ENCODE data around the gene CAMK2D.

CAMK2D gene

DNA sequence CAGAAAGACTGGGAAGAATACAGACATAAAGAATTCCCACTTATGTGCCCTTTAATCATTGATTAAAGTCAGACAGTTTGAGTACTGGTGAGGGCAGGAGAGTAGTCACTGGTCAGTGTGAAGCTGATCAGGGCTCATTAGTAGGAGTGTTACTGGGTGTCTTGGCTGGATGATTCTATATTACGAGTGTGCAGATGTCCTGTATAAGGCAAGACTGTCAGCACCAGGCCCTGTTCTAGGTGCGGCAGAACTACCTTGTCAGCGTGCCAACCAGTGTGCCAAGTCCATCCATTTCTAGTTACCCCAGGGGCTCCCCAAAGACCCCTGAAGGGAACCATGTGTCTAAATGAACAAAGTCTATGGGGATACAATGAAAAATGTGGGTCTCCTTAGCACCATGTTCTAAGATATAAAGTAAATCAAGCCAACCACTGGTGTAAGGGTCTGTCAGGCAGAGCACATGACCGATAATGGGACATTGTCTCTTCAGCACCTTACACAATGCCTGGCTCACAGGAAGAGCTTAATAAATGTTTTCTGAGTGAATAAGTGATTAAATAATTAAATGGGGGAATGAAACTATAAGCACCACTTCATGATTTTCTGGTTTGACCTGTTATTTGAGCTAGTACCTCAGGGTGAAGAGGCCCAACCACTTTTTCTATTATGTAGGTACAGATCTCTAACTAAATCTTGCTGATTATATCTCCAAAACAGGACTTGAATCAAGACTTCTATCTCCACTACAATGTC lies 205.0 kb downstream of the CAMK2D start:
- no peak for DNase-seq

DNA sequence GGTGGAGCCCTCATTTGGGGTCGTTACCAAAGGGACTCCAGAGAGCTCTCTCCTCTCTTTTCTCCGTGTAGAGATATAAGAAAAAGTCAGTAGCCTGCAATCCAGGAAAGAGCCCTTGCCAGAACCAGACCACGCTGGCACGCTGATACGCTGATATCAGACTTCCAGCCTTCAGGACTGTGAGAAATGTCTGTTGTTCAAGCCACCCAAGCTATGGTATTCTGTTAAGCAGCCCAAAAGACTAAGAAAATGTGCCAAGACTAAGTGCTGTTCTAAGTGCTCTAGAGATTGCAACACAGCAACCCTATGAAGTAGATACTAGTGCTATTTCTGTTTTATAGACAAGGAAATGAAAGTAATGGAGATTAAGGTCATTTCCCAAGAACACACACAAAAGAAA lies 205.7 kb downstream of the CAMK2D start:
- no peak for DNase-seq

DNA sequence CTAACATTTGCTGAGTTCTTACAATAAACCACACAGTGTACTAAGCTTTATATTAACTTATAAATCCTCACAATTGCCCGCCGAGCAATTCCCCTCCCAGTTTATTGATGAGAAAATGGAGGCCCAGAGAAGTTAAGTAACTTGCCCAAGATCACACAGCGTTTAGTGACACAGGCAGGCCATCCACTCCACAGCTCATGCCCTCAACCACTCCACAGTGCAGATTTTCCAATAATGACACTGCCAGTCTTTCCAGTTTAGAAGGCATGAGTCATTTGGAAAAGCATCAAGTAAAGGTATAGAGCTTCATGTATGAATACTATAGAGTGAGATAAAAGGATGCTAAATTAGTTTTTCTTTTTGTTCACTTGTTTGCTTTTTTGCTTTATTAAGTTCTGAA lies 208.5 kb downstream of the CAMK2D start:
- no peak for DNase-seq

DNA sequence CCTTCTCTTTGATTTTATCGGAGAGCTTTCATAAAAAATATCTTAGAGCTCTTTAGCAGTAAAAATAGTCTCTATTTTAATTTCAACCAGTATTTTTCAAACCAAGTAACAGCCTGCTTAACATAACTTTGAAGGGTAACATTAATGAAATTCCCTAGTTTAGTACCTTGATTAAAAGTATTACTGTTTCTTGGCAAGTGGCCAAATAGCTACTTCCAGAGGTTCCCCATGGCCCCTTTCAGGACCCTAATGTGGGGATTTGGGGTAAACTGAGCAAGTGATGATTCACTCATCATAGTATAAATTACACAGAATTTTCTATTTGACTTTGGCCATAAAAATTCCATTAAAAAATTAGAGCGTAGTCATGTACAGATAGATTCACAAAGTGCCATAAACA lies 211.0 kb downstream of the CAMK2D start:
- DNase-seq: no peak

DNA sequence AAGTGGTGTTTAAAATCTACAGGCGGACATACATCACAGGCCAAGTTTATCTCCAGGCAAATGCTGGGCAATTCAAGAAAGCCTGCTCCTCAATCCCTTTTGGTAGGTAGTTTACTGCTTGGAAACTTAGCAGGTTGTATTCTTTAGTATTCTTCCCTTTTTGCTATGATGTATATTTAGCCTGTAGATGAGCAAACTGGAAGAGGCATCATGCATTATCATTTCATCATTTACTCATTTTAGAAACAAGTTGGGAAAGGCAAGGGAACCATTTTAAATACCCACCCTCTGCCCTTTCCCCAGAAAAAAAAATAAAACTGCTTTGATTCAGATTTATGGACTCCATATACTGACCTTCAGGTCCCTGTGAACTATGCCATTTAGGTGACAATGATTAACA lies 213.2 kb downstream of the CAMK2D start:
- DNase-seq: no peak

DNA sequence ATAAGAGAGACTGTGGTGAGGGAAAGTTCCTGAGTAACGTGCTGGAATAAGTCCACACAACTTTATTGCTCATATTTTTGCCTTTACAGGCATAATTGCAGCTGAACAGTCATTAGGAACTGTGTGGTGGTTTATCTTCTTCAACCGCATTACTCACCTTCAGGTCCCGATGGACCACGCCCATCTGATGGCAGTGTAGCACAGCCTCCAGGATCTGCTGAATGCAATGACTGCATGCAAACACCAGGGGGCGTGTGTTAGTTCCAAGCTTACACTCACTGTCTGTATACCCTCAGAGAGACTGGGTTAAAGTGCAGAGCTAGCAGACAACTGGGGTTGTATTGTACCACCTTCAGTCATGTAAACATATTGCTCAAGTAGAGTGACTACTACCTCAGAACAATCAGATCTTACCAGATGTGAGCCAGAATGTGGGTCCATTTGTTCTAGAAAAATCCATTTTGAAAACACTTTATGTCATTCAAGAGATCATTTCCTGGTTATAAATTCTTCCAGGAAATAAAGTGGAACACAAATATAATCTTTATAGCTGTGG lies 214.0 kb downstream of the CAMK2D start:
- peak; percentile 1 for DNase-seq

DNA sequence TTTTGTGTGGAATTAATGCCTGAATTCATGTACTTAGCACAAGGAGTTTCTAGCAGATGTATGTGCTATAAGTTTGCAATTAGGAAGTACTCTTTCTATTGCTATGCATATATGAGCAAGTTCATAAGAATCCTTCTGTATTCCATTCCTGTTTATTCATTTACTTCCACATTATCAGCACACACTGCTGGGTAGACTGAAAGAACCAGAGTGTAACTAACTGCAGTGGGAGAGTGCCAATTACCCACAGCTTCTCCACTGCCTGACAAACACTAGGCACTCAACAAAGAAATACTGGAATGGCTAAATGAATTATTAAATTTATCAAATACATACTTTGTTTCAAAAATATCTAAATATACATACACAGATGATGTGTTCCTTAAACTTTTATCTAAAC lies 219.6 kb downstream of the CAMK2D start:
- no peak for DNase-seq

DNA sequence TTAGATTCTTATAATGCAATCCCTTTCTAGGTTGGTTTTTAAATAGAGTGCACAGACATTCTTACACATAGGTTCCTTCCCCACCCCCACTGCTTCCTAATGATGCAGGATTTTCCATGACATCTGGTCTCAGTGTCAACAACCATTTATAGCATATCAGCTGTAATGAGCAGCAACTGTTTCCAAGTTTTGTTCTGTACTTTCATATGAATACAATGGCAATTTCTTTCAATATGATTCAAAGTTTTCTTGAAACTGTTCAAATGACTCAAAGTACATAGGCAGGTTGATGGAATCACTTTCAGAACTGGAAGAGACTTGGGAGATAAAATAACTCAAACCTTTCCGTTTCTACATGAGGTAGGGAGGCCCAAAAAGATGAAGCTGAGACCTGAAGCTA lies 220.7 kb downstream of the CAMK2D start:
- DNase-seq: no peak

DNA sequence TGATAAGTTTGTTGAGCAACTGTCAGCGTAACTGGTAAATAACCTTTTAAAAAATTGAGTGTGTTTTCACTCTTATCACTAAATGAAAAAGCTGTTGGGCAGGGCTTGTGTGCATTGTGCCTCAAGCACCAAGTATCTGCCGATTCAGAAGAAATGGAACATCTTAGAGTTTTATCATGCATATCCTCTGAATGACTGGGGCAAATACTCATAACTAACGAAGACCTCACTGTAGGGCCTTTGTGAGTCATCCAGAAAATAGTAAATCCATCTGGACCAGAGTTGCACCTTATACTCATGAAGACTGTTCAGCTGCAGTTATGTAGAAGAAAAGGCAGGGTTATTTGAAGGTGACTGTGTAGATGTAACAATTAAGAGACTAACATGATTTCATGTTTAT lies 222.1 kb downstream of the CAMK2D start:
- DNase-seq: no peak

DNA sequence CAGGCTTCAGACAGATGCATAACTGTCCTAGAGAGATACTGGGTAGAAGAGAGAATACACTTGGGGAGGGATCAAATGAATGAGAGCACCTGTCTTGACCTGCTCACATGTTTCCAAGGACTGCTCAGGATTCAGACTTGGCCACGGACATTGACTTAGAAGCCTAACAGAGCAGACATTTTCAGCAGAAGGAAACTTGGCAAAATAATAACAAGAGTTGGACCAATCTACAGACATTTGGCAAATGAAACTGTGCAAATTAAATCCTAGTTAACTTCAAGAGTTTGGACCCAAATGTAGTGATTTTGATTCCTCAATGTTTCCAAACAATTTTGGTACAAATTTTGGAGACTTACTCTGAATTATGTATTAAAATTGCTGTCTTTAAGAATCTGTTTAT lies 223.9 kb downstream of the CAMK2D start:
- no peak for DNase-seq

DNA sequence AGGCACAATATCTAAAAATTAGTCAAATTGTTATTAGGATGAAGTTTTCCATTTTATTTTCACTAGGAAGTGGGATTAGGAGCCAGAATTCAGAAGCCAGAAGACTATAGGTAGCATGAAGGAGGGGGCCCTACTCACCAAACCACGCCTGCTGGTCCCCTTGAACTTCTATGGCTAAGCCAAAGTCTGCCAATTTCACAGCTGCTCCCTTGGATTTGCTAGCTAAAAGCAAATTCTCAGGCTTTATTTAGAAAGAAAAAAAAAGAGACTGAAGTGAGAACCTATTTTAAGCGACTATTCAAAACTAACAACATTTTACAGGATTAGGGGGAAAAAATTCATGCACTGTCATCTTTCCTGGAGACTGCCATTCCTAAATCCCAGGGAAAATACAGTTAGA lies 224.3 kb downstream of the CAMK2D start:
- DNase-seq: no peak

DNA sequence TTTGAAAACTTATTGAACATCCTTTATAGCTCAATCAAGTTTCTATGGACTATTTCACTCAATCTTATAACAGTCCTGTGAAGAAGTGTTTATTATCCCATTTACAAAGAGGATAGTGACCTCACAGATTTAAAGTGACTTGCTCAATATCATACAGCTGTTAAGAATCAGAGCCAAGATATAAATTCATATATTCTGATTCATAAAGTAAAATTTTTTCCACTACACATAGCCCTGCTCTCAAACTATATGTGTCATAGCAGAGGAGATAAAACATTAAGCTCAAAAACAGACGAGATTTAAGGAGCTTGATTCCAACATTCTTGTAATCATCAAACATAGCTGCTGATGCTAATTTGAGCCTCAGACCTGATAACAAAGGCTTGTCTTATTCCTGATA lies 226.8 kb downstream of the CAMK2D start:
- no peak for DNase-seq

DNA sequence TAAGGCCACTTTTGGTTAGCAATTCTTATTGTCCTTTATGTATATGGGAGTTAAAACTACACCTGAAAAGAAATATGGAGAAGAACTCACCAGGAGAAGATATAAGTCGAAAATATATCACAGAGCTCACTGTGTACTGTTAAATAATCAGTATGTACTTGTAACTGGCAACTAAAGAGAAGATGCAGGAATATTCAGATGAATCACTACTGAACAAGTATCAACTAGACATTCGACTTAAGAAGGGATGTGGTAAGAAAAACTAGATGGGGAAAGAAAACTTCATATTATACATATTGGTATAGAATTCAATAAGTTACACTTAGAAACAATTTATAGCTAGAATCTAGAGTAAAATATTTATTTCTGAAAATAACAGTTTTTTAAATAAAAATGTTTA lies 230.0 kb downstream of the CAMK2D start:
- no peak for DNase-seq

DNA sequence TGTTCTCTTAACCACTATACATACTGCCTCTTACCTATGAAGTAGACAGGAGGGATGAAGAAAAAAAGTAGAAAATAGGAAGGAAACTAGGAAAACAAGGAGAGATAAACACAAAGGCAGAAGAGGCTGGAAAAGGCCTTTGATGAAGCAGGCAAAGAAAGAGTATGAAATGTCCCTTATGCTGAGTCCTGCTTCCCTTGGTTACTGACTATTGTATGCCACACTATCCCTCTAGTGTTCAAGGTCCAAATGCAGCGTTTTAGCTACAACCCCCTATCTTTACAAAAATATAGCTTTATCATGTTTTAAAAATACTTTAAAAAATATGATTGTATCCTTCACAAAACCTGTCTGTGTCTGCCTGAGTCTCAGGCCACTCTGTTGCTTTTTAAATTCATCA lies 233.1 kb downstream of the CAMK2D start:
- DNase-seq: no peak

DNA sequence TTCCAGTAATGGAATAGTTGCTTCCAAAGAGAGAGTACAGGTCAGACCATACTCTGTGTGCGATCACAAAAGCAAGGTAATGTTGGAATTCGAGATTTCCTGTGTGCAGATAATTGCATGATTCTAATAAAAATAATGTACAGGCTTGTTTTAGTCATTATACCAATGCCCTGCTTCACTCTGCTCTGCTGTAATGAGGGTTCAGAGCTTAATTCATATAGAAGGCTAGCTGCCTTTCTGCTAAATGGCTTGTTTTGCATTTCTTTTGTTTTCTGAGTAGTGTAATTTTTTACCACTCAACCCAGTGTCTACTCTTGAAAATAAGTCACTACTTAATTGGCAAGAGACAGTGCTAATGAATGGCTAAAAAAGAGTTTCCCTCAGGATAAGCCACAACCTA lies 236.0 kb downstream of the CAMK2D start:
- no peak for DNase-seq

DNA sequence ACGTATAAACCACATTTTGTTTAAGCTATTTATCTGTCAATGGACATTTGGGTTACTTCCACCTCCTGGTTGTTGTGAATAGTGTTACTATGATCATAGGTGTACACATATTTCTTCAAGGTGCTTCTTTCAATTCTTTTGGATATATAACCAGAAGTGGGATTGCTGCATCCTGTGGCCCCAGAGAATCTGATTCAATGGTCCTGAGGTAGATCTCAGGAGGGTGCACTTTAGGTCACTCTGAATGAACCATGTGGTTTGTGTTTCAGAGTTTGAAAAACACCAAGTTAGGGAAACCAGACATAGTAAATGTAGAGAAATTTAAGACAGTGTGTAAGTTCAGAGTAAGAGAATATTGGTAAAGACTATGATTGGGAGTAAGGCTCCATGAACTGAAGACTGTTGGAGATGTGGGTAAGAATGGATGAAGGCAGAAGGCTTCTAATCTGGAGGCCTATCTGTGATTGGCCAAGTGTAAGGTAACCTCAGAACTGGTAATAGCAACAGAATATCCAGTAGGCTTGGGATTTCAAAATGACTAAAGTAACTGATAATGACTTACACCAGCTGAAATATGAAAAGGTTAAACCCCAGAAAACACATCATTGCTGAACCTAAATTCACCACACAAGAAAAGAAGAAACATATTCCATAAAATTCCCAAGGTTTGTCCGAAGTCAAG lies 236.9 kb downstream of the CAMK2D start:
- no peak for DNase-seq

DNA sequence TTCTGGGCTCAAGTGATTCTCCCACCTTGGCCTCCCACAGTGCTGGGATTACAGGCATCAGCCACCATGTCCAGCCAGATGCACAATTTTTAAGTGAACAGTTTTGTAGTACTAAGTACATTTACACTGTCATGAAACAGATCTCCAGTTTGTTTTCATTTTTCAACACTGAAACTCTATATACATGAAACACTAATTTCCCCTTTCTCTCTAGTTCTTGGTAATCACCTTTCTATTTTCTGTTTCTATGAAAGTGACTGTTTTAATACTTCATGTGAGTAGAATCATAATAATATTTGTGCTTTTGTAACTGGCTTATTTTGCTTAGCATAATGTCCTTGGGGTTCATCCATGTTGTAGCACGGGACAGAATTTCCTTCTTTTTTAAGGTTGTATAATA lies 237.4 kb downstream of the CAMK2D start:
- DNase-seq: no peak

DNA sequence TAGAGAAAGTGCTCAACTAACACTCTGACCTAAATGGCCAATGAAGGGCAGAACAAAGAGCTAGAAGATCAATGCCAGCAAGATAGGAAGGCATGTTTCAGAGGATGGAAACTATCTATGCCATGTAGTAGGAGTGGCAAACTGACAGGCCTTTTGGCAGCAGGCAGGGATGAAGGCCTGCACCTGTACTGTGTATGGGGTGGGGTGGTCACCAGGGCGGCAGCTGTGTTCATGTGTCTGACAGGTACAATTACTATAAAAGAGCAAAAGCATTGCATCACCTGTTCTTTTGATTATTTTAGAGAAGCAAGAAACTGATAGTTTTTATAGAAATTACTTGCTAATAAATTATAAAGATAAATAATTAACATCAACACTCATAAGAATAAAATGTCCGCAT lies 239.1 kb downstream of the CAMK2D start:
- DNase-seq: no peak

DNA sequence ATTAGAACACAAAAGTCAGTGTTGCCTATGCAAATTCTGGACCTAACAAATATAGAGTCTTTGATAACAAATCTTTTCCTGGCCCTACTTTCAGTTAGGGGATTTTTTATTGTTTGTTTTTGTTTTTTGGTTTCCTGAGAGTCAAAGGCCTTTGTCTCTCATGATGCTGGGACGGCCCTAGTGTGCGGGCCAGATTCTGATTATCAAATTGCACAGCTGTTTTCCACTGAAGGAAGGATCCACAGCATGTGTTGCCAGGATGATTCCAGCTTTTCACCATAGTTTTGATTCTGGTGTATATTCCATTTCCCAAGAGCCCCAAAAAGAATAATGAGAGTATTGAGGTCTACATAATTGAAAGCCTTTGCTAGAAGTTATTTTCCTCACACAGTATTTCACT lies 248.2 kb downstream of the CAMK2D start:
- DNase-seq: no peak

DNA sequence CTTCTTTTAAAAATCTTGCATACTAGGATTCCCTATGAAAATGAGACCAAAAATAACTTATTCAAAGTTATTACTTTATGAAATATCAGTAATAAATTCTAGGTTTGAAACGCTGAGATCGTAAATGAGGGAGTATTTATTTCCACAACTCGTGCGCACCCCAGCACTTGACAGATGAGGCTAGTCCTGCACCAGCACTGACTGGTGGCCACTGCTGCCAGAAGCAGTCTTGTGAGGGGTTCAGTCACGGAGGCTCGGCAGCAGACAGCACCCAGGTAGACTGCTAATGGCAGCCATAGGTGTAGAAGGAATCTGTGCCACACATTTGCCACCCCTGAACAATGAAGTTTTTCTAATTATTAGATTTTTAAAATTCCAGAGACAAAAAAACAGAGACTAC lies 248.7 kb downstream of the CAMK2D start:
- no peak for DNase-seq

DNA sequence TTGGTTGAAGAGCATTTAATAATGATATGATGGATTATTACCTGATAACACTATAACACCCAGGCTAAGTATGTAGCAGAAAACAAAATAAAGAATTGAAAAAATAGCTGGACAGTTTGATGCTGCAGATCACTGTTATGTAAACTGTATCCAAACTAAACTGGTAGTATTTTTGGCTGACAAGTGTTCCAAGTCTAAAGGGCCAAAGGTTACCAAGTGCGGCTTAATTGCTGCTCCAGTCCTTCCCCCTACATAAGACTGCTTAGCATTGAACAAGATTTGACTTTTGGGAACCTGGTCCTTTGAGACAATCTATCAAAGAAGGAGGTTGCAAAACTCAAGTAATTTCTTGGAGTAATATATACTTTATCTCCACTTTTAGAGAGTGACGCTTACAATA lies 249.6 kb downstream of the CAMK2D start:
- no peak for DNase-seq

DNA sequence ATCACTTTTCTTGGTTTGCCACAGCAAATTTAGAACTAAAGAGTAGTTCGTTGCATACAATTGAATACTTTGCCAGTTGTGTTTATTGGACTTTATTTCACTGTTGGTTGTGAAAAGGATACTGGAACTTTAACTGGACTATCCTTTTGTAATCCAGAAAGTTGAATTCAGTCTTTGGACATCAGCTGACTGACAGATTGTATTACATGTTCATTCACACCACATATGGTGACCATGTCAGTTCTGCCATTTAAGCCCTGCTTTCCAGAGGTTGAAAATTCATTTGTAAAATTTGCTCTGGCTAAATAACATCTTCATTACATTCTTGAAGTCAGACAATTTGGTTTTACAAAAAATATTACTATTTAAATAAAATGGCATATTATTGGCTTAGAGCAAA lies 251.7 kb downstream of the CAMK2D start:
- no peak for DNase-seq

DNA sequence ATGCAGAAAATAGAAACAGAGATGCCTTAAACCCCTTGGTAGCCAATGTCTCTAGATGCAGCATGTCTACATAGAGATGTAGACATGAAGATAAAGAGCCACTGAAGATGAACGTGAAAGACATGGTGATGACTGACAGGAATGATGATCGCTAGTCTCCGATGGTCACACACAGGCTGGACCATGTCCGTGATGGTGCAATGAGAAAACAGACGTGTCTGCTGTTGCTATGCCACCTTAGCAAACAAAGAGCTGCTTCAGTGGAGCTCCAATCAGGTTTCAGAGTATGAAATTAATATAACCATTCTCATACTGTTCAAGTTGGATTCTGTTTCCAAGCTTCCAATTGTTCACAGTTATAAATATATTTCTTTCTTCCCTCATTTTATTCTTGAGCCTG lies 256.5 kb downstream of the CAMK2D start:
- no peak for DNase-seq

DNA sequence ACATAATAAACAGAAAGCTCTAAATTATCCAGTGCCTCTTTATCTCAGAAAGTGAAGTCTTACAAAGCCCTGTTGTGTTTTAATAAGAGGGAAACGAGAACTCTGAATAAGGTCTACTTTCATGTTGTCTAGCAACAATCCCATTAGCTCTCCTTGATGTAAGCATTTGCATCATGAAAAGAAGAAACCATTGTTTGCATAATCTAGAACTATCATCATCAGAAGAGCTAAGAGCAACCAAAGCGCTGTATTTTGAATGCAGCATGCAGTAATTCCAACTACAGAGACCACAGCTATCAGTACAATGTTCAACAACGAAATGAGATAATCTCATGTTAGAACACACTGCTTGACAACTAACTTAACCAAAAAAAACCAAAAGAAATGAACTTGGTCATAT lies 257.1 kb downstream of the CAMK2D start:
- no peak for DNase-seq

DNA sequence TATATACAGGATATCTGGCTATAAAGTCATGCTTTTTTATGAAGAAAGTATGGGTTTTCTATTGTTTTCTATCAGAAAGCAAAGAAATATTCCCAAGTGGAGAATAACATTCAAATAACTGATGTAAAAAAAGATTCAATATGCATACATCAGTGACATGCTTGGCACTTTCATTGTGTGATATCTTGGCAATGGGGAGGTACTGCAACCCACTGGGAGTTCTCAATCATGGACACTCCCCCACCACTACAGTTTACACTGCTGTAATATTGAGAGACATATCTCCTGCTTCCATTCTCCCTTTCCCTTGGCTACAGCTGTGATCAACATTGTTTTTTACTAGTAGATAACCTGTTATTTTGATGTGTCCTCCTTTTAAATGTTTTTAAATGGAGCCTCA lies 257.8 kb downstream of the CAMK2D start:
- DNase-seq: no peak

Measured in GF-D8 (cell line).